Left ventricle myocardium superior (tissue), 1 donor: ENCODE data around the gene MMP14. TPM values are rescaled to one million over a fixed set of nuclear protein-coding genes. Genes with fewer than 3 reads are reported as not detected.
"Not testable (repeated sequence)": the region's sequence is repeated elsewhere in the genome, so short reads cannot be mapped to it uniquely, and the experiment has no call there.

Experiments used
- ATAC-seq: fragments of 200-7000 bp; cut with Tn5 transposase; one replicate; pipeline ENCODE4 v1.9.1; 2020; ENCODE audit warnings: mild to moderate bottlenecking, moderate library complexity
- DNase-seq: peaks from one replicate; pipeline ENCODE4 v3.0.0-alpha.2; 2020
- intact Hi-C: fragments of 100-400 bp; cut with micrococcal nuclease; formaldehyde crosslinking; loops from one replicate; pipeline ENCODE4 v1.11.0; 2022
- total RNA-seq: library from RNA; stranded (reverse); fragmentation: NEBNext Ultra II Directional; extraction: Animal tissue kit (Norgen Biotek cat#: 25700); gene quantifications from one replicate; pipeline ENCODE4 v1.2.1, GENCODE V29; 2021
- donor health status: DM: no; HTN: yes; CAD: no; lungs with severe emphysema.

MMP14 gene
- total RNA-seq, 1 donor from 2014 or later = 19.9 TPM

- not testable (repeated sequence) for ATAC-seq, DNase-seq
- intact Hi-C loops = loop anchor here (2.0 to 10.0 kb wide), 2 partner anchors 29 to 287 kb away; no protein-coding TSS in a partner anchor
Measured at GRCh38 chr14:22852178-22852577, 15.8 kb downstream of the MMP14 start.

GRCh38 chr14:22852599-22852939 lies 16.2 kb downstream of the MMP14 start:
- DNase-seq = no peak
- ATAC-seq = no peak
- intact Hi-C loops = loop anchor here (2.0 to 10.0 kb wide), 2 partner anchors 30 to 288 kb away; no protein-coding TSS in a partner anchor

- intact Hi-C loops = loop anchor here (2.0 to 10.0 kb wide), 2 partner anchors 30 to 288 kb away; no protein-coding TSS in a partner anchor
- DNase-seq (peak; percentile 94), ATAC-seq (peak; percentile 58)
Measured at GRCh38 chr14:22852940-22853767, 16.8 kb downstream of the MMP14 start.

- DNase-seq, ATAC-seq: not testable (repeated sequence)
- intact Hi-C loops = loop anchor here (10.0 kb wide), 1 partner anchor 289 kb away; no protein-coding TSS in a partner anchor
Measured at GRCh38 chr14:22854296-22854695, 17.9 kb downstream of the MMP14 start.

- intact Hi-C loops = loop anchor here (10.0 kb wide), 1 partner anchor 290 kb away; no protein-coding TSS in a partner anchor
- DNase-seq (no peak), ATAC-seq (no peak)
Measured at GRCh38 chr14:22854963-22855724, 18.8 kb downstream of the MMP14 start.

- ATAC-seq (no peak), DNase-seq (no peak)
- intact Hi-C loops = loop anchor here (10.0 kb wide), 1 partner anchor 292 kb away; no protein-coding TSS in a partner anchor
Measured at GRCh38 chr14:22856428-22856827, 20.0 kb downstream of the MMP14 start.

- DNase-seq = not testable (repeated sequence)
Measured at GRCh38 chr14:22860377-22860776, 24.0 kb downstream of the MMP14 start.

GRCh38 chr14:22861651-22862050 lies 25.3 kb downstream of the MMP14 start:
- ATAC-seq (no peak), DNase-seq (no peak)
- intact Hi-C loops = no loop called here

More at GRCh38 chr14:22860377-22860776, 24.0 kb downstream of the MMP14 start:
- intact Hi-C loops, ATAC-seq: not testable (repeated sequence)

- no peak for DNase-seq
- intact Hi-C loops = no loop called here
Measured at GRCh38 chr14:22864979-22865378, 28.6 kb downstream of the MMP14 start.

GRCh38 chr14:22865424-22866405 lies 29.3 kb downstream of the MMP14 start:
- DNase-seq (no peak), ATAC-seq (no peak)
- intact Hi-C loops = no loop called here

More at GRCh38 chr14:22864979-22865378, 28.6 kb downstream of the MMP14 start:
- no peak for ATAC-seq

- DNase-seq (no peak), ATAC-seq (no peak)
- intact Hi-C loops = no loop called here
Measured at GRCh38 chr14:22866874-22867273, 30.5 kb downstream of the MMP14 start.

- intact Hi-C loops = no loop called here
- no peak for DNase-seq
- peak; percentile 20 for ATAC-seq
Measured at GRCh38 chr14:22870811-22871223, 34.4 kb downstream of the MMP14 start.

GRCh38 chr14:22871224-22872032 lies 35.0 kb downstream of the MMP14 start, which contains the start of gene LRP10:
Gene LRP10 (plus strand): TSS chr14:22871740. CDS start chr14:22872304, 564 bp downstream.
- ATAC-seq (peak; percentile 96), DNase-seq (peak; percentile 96)
- intact Hi-C loops = no loop called here

- peak; percentile 80 for DNase-seq
- ATAC-seq = peak; percentile 58
- intact Hi-C loops = no loop called here
Measured at GRCh38 chr14:22872033-22872832, 35.8 kb downstream of the MMP14 start.

GRCh38 chr14:22872833-22873520 lies 36.6 kb downstream of the MMP14 start:
- ATAC-seq (no peak), DNase-seq (no peak)
- intact Hi-C loops = no loop called here

- DNase-seq = no peak
- no peak for ATAC-seq
- intact Hi-C loops = no loop called here
Measured at GRCh38 chr14:22875003-22875747, 38.8 kb downstream of the MMP14 start.
